HG03097 (cell line): ENCODE data around the gene MYO1F.
"Not testable (repeated sequence)": the region's sequence is repeated elsewhere in the genome, so short reads cannot be mapped to it uniquely, and the experiment has no call there.

ENCODE experiments used
- ATAC-seq: cut with Tn5 transposase; IDR thresholded peaks from one replicate; pipeline ENCODE4 v1.9.1; 2021; ENCODE audit not compliant: unreplicated experiment, low FRiP score

Gene MYO1F

GRCh38 chr19:8600816-8601215, 23.6 kb upstream of the MYO1F start:
- no peak for ATAC-seq

- no peak for ATAC-seq
Observed at GRCh38 chr19:8600064-8600463, 22.8 kb upstream of the MYO1F start.

- ATAC-seq: no peak
Observed at GRCh38 chr19:8596168-8596567, 18.9 kb upstream of the MYO1F start.

- no peak for ATAC-seq
Observed at GRCh38 chr19:8595651-8596050, 18.4 kb upstream of the MYO1F start.

GRCh38 chr19:8593931-8594330, 16.7 kb upstream of the MYO1F start:
- ATAC-seq: no peak

GRCh38 chr19:8592231-8593009, 15.2 kb upstream of the MYO1F start:
- no peak for ATAC-seq

- ATAC-seq: no peak
Observed at GRCh38 chr19:8589177-8589714, 12.0 kb upstream of the MYO1F start.

- no peak for ATAC-seq
Observed at GRCh38 chr19:8585894-8586750, 8.9 kb upstream of the MYO1F start.

- no peak for ATAC-seq
Observed at GRCh38 chr19:8584965-8585893, 8.0 kb upstream of the MYO1F start.

- ATAC-seq: peak; percentile 60
Observed at GRCh38 chr19:8580710-8581281, 3.6 kb upstream of the MYO1F start.

- ATAC-seq: no peak
Observed at GRCh38 chr19:8578642-8579265, 1.5 kb upstream of the MYO1F start.

GRCh38 chr19:8577741-8578140, 499 bp upstream of the MYO1F start:
- no peak for ATAC-seq

GRCh38 chr19:8576273-8576993, 809 bp downstream of the MYO1F start:
- no peak for ATAC-seq

- ATAC-seq: no peak
Observed at GRCh38 chr19:8575467-8575997, 1.7 kb downstream of the MYO1F start.

GRCh38 chr19:8574619-8574922, 2.7 kb downstream of the MYO1F start:
- not testable (repeated sequence) for ATAC-seq

- no peak for ATAC-seq
Observed at GRCh38 chr19:8573316-8573715, 3.9 kb downstream of the MYO1F start.

- no peak for ATAC-seq
Observed at GRCh38 chr19:8571006-8571411, 6.2 kb downstream of the MYO1F start.

- peak; percentile 89 for ATAC-seq
Observed at GRCh38 chr19:8569066-8569771, 8.0 kb downstream of the MYO1F start.
